Measurements from ENCODE around the gene GLMN. TPM values are rescaled to one million over a fixed set of nuclear protein-coding genes. Genes with fewer than 3 reads are reported as not detected.

The GLMN gene
- total and polyA plus RNA-seq, 2 of the 13 experiments (the other 11 are each of a cell fraction or from before 2014, with no cell fraction given) = 5.9 to 18.4 TPM

- FAIRE-seq (no peak), DNase-seq (ENCODE audit: low spot score) (no peak), ATAC-seq (no peak)
- Histone ChIP-seq H3K4me1 (ENCODE audit: insufficient read depth, low read length) (peaks cover 7% of the 10 kb centered on the region; the same call in 1 of the 2 replicates), H3K79me2 (ENCODE audit: insufficient read depth, low read length) (peaks cover under 1% of the 10 kb centered on the region), H3K36me3 (replicated peaks in 1 of 2; ENCODE audit: control insufficient read depth in 1 of 2, insufficient read depth in 2 of 2, low read length in 2 of 2) (peaks cover 3 to 28% of the 10 kb centered on the region in 2 experiments; a peak in 4 of 5 replicates), H3K27me3 (ENCODE audit: control insufficient read depth in 1 of 2, insufficient read depth in 2 of 2, low read length in 2 of 2) (no peaks in the 10 kb centered on the region), H4K20me1 (ENCODE audit: insufficient read depth, low read length) (no peaks in the 10 kb centered on the region), H3K9ac (ENCODE audit: insufficient read depth, low read depth, low read length) (no peak overlapping the region), H3K9me3 (ENCODE audit: low read length) (no peaks in the 10 kb centered on the region), H3K4me3 (replicated peaks in 1 of 3; ENCODE audit: insufficient read depth in 1 of 3, low read depth in 2 of 3, low read length in 3 of 3) (no peak overlapping the region), H3K27ac (ENCODE audit: extremely low read length, insufficient read depth, low read length) (no peak overlapping the region), H3K4me2 (ENCODE audit: low read depth, low read length) (no peak overlapping the region), H2AFZ (ENCODE audit: low read length) (no peak overlapping the region)
- TF ChIP-seq KLF12 (CRISPR knock-in tag; IDR thresholded peaks at IDR 0.05; ENCODE audit: borderline replicate concordance) (no peak), PPARG (CRISPR knock-in tag; conservative IDR thresholded peaks at IDR 0.05) (no peak), SNAPC5 (CRISPR knock-in tag; IDR thresholded peaks at IDR 0.05; ENCODE audit: borderline replicate concordance) (no peak)
- TF ChIP-seq, protein P1, sequence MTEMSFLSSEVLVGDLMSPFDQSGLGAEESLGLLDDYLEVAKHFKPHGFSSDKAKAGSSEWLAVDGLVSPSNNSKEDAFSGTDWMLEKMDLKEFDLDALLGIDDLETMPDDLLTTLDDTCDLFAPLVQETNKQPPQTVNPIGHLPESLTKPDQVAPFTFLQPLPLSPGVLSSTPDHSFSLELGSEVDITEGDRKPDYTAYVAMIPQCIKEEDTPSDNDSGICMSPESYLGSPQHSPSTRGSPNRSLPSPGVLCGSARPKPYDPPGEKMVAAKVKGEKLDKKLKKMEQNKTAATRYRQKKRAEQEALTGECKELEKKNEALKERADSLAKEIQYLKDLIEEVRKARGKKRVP (CRISPR knock-in tag; IDR thresholded peaks at IDR 0.05) = no peak
- TF ChIP-seq, protein P2, sequence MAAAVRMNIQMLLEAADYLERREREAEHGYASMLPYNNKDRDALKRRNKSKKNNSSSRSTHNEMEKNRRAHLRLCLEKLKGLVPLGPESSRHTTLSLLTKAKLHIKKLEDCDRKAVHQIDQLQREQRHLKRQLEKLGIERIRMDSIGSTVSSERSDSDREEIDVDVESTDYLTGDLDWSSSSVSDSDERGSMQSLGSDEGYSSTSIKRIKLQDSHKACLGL (CRISPR knock-in tag; IDR thresholded peaks at IDR 0.05) = no peak
- POLR2A ChIA-PET = no interaction called here
- CTCF ChIA-PET (ENCODE audit: low intra/inter-chr PET ratio, low total read pairs) = no interaction called here
- in situ Hi-C loops (cut with HindIII; ENCODE audit: extremely low pct_ligation_motif_present, low pct_unique_long_range_greater_than_20kb) = no loop called here
- BruUV-seq (replicated peaks) = no TSS peak
- intact Hi-C loops (cut with micrococcal nuclease; ENCODE audit: unreplicated experiment) = no loop called here
Observed at GRCh38 chr1:92306020-92306419, 7.2 kb upstream of the GLMN start.

GRCh38 chr1:92301021-92301420 lies 2.2 kb upstream of the GLMN start:
- ATAC-seq (no peak), FAIRE-seq (no peak), DNase-seq (ENCODE audit: low spot score) (no peak)
- Histone ChIP-seq H3K36me3 (replicated peaks in 1 of 2; ENCODE audit: control insufficient read depth in 1 of 2, insufficient read depth in 2 of 2, low read length in 2 of 2) (peaks cover 3 to 27% of the 10 kb centered on the region in 2 experiments; a peak in 3 of 5 replicates), H2AFZ (ENCODE audit: low read length) (no peak overlapping the region), H3K27ac (ENCODE audit: extremely low read length, insufficient read depth, low read length) (no peak overlapping the region), H3K4me2 (ENCODE audit: low read depth, low read length) (peak overlapping the region; percentile 88; the same call in 1 of the 2 replicates), H4K20me1 (ENCODE audit: insufficient read depth, low read length) (peaks cover 9% of the 10 kb centered on the region; the same call in 1 of the 2 replicates), H3K9ac (ENCODE audit: insufficient read depth, low read depth, low read length) (no peak overlapping the region), H3K9me3 (ENCODE audit: low read length) (no peaks in the 10 kb centered on the region), H3K4me3 (replicated peaks in 1 of 3; ENCODE audit: insufficient read depth in 1 of 3, low read depth in 2 of 3, low read length in 3 of 3) (peak overlapping the region in 1 of 3 experiments; percentile 26; a peak in 1 of 6 replicates), H3K27me3 (ENCODE audit: control insufficient read depth in 1 of 2, insufficient read depth in 2 of 2, low read length in 2 of 2) (no peaks in the 10 kb centered on the region), H3K4me1 (ENCODE audit: insufficient read depth, low read length) (peaks cover 20% of the 10 kb centered on the region), H3K79me2 (ENCODE audit: insufficient read depth, low read length) (peaks cover 31% of the 10 kb centered on the region)
- CTCF ChIA-PET (ENCODE audit: low intra/inter-chr PET ratio, low total read pairs) = no interaction called here
- WGBS (ENCODE audit: low lambda C conversion rate) = 95% methylated on average over 5 of the region's 5 CpGs
- intact Hi-C loops (cut with micrococcal nuclease; ENCODE audit: unreplicated experiment) (no loop called here), in situ Hi-C loops (cut with HindIII; ENCODE audit: extremely low pct_ligation_motif_present, low pct_unique_long_range_greater_than_20kb) (no loop called here)
- no TSS peak for BruUV-seq (replicated peaks)
- POLR2A ChIA-PET = no interaction called here
- TF ChIP-seq ZNF558 (CRISPR knock-in tag; IDR thresholded peaks at IDR 0.05; ENCODE audit: borderline replicate concordance) (no peak), TRAFD1 (CRISPR knock-in tag; IDR thresholded peaks at IDR 0.05; ENCODE audit: borderline replicate concordance) (no peak), HNRNPK (IDR thresholded peaks at IDR 0.05; ENCODE audit: low read depth, low read length, poor library complexity, severe bottlenecking) (no peak), ZNF317 (CRISPR knock-in tag; IDR thresholded peaks at IDR 0.05) (no peak), TRIM24 (CRISPR knock-in tag; IDR thresholded peaks at IDR 0.05) (no peak)
- TF ChIP-seq, protein P3, sequence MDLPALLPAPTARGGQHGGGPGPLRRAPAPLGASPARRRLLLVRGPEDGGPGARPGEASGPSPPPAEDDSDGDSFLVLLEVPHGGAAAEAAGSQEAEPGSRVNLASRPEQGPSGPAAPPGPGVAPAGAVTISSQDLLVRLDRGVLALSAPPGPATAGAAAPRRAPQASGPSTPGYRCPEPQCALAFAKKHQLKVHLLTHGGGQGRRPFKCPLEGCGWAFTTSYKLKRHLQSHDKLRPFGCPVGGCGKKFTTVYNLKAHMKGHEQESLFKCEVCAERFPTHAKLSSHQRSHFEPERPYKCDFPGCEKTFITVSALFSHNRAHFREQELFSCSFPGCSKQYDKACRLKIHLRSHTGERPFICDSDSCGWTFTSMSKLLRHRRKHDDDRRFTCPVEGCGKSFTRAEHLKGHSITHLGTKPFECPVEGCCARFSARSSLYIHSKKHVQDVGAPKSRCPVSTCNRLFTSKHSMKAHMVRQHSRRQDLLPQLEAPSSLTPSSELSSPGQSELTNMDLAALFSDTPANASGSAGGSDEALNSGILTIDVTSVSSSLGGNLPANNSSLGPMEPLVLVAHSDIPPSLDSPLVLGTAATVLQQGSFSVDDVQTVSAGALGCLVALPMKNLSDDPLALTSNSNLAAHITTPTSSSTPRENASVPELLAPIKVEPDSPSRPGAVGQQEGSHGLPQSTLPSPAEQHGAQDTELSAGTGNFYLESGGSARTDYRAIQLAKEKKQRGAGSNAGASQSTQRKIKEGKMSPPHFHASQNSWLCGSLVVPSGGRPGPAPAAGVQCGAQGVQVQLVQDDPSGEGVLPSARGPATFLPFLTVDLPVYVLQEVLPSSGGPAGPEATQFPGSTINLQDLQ (CRISPR knock-in tag; IDR thresholded peaks at IDR 0.05) = no peak
